GM21576 (cell line): ENCODE measurements around the gene AACS.
"Not testable (repeated sequence)": the region's sequence is repeated elsewhere in the genome, so short reads cannot be mapped to it uniquely, and the experiment has no call there.

Experiments used
- ATAC-seq: cut with Tn5 transposase; IDR thresholded peaks from one replicate; pipeline ENCODE4 v1.9.1; 2021; ENCODE audit warnings: mild to moderate bottlenecking, moderate library complexity; ENCODE audit not compliant: unreplicated experiment

AACS gene

GRCh38 chr12:125056306-125056705, 8.9 kb upstream of the AACS start:
- no peak for ATAC-seq

GRCh38 chr12:125057708-125058107, 7.5 kb upstream of the AACS start:
- no peak for ATAC-seq

DNA sequence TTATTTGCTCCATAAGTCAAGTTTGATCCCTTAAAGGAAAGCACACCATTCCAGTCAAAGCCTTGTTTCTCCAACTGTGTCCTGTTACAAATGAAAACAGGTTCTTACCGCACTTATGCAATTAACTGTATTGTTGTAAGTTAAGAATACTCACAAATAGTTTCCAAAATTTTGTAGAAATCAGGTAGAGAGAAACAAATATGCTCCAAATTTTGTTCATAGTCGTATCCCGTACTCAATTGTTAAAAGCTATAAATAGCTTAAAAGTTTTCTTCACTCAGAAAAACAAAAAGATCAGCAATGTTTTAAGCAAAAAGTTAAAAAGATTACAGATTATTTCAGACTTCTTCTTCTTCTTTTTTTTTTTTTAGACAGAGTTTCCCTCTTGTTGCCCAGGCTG, 4.0 kb upstream of the AACS start:
- ATAC-seq = no peak

DNA sequence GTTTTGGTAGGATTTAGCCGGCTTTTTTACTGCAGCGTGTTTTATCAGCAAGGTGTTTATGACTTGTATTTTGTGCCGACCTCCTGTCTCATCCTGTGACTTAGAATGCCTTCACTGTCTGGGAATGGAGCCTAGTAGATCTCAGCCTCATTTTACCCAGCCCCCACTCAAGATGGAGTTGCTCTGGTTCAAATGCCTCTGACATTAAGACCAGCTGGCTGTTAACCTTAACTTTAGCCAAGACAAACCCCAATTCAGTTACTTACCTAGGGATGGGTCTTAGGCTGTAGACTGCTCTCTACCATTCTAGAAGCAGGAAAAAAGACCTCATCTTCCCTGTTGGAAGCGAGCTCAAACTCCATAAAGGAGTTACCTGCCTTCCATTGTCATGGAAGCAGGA, 1.7 kb upstream of the AACS start:
- ATAC-seq = not testable (repeated sequence)

DNA sequence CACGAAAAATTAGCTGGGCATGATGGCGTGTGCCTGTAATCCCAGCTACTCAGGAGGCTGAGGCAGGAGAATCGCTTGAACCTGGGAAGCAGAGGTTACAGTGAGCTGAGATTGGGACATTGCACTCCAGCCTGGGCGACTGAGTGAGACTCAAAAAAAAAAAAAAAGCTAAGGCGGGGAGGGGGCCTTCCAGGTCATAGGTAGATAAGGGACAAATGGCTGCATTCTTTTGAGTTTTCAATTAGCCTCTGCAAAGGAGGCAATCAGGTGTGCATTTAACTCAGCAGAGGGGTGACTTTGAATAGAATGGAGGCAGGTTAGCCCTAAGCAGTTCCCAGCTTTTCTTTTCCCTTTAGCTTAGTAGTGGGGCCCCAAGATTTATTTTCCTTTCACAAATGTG, 743 bp upstream of the AACS start:
- ATAC-seq = no peak

DNA sequence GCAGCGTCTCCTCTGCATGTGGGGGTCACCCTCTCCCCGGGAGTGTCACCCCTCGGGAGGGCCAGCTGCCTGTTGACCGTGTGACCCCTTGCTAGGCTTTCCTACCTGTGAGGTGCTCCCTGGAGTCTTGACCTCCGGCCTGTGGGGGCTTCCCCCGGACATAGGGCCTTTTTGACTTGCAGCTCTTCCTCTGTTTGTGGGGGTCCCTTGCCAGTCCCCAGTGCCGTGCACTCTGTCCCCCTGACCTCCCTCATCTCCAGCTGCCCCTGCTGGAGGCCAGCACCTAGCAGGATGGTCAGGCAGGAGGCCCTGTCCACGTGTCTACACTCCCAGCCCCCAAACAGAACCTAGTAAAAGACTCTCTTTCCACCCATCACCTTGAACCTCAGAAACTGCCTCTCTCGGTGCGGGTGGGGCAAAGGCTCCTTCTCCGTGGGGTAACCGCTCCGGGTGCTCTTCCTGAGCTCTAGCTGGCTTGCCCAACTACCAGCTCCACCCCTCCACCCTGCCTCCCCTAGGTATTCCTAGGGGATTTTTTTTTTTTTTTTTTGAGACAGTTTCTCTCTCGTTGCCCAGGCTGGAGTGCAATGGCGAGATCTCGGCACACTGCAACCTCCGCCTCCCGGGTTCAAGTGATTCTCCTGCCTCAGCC, 810 bp downstream of the AACS start:
- no peak for ATAC-seq

DNA sequence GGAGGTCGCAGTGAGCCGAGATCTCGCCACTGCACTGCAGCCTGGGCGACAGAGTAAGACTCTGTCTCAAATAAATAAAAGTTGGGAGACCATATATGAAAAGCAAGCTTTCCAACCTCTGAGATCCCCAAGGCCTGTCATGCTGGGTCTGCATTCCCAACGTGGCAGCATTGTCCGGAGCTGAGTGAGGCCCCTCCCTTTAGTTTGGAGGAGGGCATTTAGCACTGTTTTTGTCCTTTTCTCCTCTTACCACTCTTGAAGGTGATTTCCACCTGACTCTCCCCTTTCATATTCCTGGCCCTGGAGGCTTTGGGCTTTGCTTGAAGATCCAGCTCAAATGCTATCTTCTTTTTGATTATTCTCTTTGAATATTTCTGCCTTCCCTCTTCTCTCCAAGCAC, 3.2 kb downstream of the AACS start:
- ATAC-seq = no peak

GRCh38 chr12:125069616-125070015, 4.4 kb downstream of the AACS start:
- ATAC-seq = no peak

DNA sequence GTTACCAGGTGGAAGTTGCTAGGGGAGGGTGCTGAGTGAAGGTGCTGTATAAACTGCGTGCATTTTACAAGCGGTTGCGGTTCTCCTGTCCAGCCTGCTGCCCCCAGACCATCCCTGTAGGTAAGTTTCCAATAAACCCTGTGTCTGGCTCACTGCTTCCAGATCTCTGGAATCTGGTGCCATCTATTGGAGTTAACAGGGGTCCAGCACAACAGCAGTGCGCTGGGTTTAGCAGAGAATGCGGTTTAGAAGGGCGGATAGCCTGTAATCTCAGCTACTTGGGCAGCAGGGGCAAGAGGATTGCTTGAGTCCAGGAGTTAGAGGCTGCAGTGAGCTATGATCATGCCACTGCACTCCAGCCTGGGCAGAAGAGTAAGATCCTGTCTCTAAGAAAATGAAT, 4.9 kb downstream of the AACS start:
- ATAC-seq = no peak

DNA sequence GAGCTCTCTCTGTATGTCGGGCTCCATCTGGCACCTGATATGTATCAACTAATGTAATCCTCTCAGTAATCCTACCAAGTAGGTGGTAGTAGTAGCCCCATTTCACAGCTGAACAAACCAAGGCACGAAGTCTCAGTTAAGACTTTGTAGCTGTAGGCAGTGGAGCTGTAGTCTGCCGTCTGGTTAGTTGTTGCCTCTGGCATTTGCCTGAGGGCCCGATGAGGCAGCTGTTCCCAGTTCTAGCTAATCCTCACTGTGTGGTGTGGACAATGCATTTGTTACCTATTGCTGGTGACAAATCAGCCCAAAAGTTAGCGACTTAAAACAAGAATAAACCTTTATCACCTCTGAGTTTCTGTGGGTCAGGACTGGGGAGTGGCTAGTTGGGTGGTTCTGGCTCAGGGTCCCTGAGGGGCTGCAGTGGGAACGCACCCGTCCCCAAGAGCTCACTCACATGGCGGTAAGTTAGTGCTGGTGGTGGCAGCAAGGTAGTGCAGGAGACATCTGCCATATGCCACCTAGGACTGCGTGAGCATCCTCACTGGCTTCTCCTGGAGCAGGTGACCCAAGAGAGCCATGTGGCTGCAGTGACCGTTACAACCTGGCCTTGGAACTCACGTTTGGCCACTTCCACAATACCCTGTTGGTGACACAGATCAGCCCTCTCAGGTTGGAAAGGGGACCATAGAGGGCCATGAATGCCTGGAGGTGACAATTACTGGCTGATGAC, 5.6 kb downstream of the AACS start:
- ATAC-seq = no peak

DNA sequence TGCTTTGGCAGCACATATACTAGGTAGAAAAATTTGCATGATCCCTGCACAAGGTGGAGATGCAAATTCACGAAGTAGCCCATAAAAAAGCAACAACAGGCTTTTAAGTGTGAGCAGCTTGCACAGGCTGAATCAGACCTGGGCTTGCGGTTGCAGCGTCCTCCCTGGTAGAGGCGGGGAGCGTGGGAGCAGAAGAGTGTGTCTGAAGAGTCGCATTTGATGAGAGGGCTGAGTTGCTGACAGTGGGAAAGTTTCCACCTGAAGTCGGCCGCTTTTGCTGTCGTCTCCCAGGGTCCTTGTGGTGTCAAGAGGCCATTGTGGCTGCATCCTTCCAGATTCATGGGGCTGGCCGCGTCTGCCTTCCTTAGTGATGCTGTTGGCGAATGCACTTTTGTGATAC, 6.2 kb downstream of the AACS start:
- ATAC-seq = no peak

GRCh38 chr12:125072496-125072895, 7.3 kb downstream of the AACS start:
- no peak for ATAC-seq

DNA sequence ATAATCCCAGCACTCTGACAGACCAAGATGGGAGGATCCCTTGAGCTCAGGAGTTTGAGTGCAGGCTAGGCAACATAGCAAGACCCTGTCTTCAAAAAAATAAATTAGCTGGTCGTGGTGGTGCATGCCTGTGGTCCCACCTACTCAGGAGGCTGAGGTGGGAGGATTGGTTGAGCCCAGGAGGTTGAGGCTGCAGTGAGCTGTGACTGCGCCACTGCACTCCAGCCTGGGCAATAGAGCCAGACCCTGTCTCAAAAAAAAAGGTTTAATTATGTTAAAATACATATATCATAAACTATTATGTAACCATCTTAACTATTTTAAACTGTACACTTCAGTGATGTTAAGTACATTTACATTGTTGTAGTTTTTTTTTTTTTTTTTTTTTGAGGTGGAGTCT, 9.1 kb downstream of the AACS start:
- ATAC-seq = not testable (repeated sequence)

DNA sequence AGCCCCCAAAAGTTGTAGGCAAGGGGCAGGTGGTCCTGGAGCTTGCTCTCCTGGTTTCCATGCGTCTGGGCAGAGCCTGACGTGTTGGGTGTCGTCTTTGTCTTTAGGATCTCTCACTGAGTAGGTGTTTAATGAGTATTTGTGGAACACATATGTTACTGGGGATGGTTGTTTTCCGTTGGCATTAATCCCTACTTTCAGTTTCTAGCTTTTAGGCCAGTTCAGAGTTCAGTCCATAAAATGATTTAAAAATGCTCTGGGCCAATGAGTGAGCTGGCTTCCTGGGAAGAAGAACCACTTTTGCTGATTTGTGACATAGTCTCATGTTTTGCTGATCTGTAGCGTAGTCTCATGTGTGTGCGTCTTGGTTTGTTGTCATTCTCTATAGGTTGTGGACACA, 10.9 kb downstream of the AACS start:
- no peak for ATAC-seq

DNA sequence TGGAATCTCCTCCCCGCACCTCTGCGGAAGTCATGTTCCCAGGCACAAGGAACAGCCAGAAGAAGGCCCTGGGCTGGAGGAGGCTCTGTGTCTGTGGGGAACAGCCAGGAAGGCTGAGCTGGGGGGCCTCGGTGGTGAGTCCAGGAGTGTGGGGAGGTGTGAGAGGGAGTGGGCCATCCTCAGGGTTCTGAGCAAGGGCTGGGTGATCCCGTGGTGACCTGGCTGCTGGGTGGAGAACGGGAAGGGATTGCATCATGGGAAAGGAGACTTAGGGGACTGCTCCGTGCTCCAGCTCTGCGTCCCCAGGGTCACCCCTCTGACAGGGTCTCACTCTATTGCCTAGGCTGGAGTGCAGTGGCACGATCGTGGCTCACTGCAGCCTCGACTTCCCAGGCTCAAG, 13.8 kb downstream of the AACS start:
- no peak for ATAC-seq

GRCh38 chr12:125079648-125080645, 14.7 kb downstream of the AACS start:
- no peak for ATAC-seq

DNA sequence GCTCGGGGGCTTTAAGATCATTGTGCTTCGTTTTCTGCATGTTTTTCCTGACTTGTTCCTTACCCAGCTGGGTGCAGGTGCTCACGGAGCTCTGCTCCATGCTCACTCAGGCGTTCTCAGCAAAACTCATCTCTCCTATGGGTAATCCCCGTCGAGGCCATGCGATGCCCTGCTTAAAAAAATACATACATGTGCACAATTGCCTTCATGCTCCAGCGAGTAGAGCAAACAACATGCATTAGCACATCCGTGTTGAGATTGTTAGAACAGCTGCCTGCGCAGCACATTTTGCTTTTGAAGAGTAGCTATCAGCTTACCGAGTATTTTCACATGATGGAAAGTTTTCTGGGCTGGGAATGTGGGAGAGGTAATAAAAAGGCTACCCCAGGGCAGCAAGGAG, 16.2 kb downstream of the AACS start:
- ATAC-seq = no peak

DNA sequence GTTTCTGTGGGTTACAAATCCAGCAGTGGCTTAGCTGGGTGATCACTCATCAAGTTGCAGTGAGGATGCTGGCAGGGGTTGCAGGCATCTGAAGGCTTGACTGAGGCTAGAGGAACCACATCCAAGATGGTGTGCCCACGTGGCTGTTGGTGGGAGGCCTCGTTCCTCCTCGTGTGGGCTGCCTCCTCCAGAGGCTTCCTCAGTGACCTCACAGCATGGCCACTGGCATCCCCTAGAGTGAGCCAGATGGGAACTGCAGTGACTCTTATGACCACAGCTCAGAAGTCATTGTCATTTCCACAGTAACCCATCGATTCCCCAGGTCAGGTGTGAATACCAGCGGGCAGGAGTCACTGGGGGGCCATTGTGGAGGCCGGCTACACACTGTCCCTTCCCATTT, 17.8 kb downstream of the AACS start:
- ATAC-seq = no peak

DNA sequence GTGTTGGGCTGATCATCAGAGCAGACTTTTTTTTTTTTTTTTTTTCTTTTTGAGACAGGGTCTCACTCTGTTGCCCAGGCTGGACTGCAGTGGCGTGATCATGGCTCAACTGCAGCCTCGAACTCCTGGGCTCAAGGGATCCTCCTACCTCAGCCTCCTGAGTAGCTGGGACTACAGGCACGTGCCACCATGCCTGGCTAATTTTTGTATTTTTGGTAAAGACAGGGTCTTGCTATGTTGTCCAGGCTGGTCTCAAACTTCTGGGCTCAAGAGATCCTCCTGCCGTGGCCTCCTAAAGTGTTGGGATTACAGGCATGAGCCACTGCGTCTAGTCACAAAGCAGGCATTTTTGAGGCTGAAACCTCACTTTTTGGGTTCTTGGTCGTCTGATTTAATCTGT, 23.0 kb downstream of the AACS start:
- not testable (repeated sequence) for ATAC-seq

DNA sequence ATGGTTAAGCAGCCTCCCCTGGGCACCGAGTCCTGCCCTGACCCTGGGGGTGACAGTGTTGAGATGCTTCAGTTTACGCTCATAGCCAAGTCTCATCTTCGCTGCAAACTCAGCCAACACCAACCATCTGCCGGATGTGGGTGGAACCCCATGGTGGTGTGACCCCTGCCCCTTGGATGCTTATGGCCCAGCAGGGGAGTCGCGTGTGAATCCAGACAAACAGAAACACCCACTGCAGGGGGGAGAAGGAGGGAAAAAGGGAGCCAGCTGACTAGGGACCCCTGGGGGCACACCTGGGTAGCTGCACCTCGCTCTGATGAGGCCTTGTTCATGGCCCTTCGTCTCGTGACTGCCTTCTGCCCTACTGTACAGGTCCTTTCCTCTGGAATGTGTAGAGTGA, 23.8 kb downstream of the AACS start:
- no peak for ATAC-seq

DNA sequence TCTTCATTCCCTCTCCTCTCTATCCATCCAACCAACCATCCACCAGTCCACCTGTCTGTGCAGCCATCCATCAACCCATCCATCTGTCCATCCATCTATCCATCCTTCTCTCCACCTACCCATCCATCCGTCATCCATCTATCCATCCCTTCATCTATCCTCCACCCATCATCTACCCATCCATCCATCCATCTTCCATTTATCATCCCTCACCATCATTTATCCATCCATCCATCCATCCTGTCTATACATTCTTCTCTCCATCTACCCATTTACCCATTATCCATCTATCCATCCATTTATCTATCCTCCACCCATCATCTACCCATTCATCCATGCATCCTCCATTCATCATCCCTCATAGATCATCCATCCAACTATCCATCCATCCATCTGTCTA, 24.4 kb downstream of the AACS start:
- ATAC-seq = no peak

DNA sequence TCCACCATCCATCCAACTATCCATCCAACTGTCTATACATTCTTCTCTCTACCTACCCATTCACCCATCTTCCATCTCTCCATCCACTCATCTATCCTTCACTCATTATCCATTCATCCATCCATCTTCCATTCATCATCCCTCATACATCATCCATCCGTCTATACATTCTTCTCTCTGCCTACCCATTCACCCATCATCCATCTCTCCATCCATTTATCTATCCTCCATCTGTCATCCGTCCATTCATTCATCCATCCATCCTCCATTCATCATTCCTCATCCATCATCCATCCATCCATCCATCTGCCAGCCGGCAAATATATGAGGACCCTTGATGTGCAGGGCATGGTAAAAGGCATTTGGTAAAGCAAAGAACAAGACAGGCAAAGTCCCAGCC, 25.2 kb downstream of the AACS start:
- ATAC-seq = no peak
